HepG2 (cell line): ENCODE results near the gene LIG4. TPM values are rescaled to one million over a fixed set of nuclear protein-coding genes. Genes with fewer than 3 reads are reported as not detected.

ENCODE experiments used
- ATAC-seq: fragments of 200-7000 bp; cut with Tn5 transposase; 3 replicates; pipeline ENCODE4 v1.9.1; 2020; ENCODE audit warnings: mild to moderate bottlenecking, moderate library complexity
- BruUV-seq: library from RNA; stranded (reverse); fragments of 400-500 nt; replicated peaks from 2 replicates; lab custom pipeline; 2021; lab: Mats Ljungman, UMichigan
- CTCF ChIA-PET: fragments of 300-600 bp; formaldehyde crosslinking; extraction: SDS; loops from one replicate; lab custom pipeline; 2021; ENCODE audit warnings: low total read pairs, inconsistent platforms, low intra/inter-chr PET ratio; lab: Yijun Ruan, JAX
- POLR2A ChIA-PET: fragments of 350-600 bp; sonication (Branson Sonifier 250); formaldehyde crosslinking; loops from one replicate; lab custom pipeline; 2020; ENCODE audit warnings: antibody characterized with exemption, inconsistent platforms; lab: Yijun Ruan, JAX
- DNase-seq: peaks from one replicate; pipeline ENCODE4 v3.0.0-alpha.2; 2015; ENCODE audit warnings: low spot score
- FAIRE-seq: peaks from 3 replicates; lab custom pipeline; 2011; peaks lifted over from hg19 to GRCh38; lab: Jason Lieb, UNC
- H2AFZ ChIP-seq: one replicate; pipeline ENCODE4 v1.6.1; 2011; ENCODE audit warnings: low read length, inconsistent platforms
- H3K27ac ChIP-seq: fragments of 300-600 bp; 3 replicates; pipeline ENCODE4 v1.8.0; 2011; ENCODE audit warnings: mixed run types, mild to moderate bottlenecking, mixed read lengths, low read length, inconsistent platforms; ENCODE audit not compliant: insufficient read depth; ENCODE audit errors: extremely low read length
- H3K27me3 ChIP-seq, 2 experiments: fragments of 200-600 bp in 1 of 2; 2 replicates in 1 of 2; 3 replicates in 1 of 2; pipeline versions ENCODE4 v1.6.0 to v1.8.0; 2011; ENCODE audit warnings: low read length in 2 of 2, mild to moderate bottlenecking in 2 of 2, moderate library complexity in 2 of 2, inconsistent platforms in 1 of 2; ENCODE audit not compliant: insufficient read depth in 2 of 2, control insufficient read depth in 1 of 2
- H3K36me3 ChIP-seq, 2 experiments: fragments of 200-600 bp in 1 of 2; replicated peaks in 1 of 2; 2 replicates in 1 of 2; 3 replicates in 1 of 2; pipeline versions ENCODE4 v1.5.1 to v1.8.0; 2011; ENCODE audit warnings: low read length in 2 of 2, inconsistent platforms in 1 of 2; ENCODE audit not compliant: insufficient read depth in 2 of 2, control insufficient read depth in 1 of 2
- H3K4me1 ChIP-seq: 2 replicates; pipeline ENCODE4 v1.5.1; 2012; ENCODE audit warnings: low read length, inconsistent platforms; ENCODE audit not compliant: insufficient read depth
- H3K4me2 ChIP-seq: 2 replicates; pipeline ENCODE4 v1.6.0; 2011; ENCODE audit warnings: low read depth, low read length, inconsistent platforms
- H3K4me3 ChIP-seq, 3 experiments: fragments of 200-600 bp in 1 of 3; sonication (generic), shearing (Covaris generic) in 1 of 3; replicated peaks in 1 of 3; 2 replicates each; pipeline ENCODE4 v1.5.1; 2011 to 2016; ENCODE audit warnings: low read length in 3 of 3, inconsistent platforms in 2 of 3, low read depth in 2 of 3, mild to moderate bottlenecking in 2 of 3, control low read depth in 1 of 3, mixed read lengths in 1 of 3; ENCODE audit not compliant: insufficient read depth in 1 of 3
- H3K79me2 ChIP-seq: one replicate; pipeline ENCODE4 v1.6.1; 2011; ENCODE audit warnings: low read length, inconsistent platforms; ENCODE audit not compliant: insufficient read depth
- H3K9ac ChIP-seq: 2 replicates; pipeline ENCODE4 v1.6.0; 2011; ENCODE audit warnings: mild to moderate bottlenecking, low read depth, low read length, inconsistent platforms; ENCODE audit not compliant: insufficient read depth
- H3K9me3 ChIP-seq: 2 replicates; pipeline ENCODE4 v1.5.1; 2012; ENCODE audit warnings: mild to moderate bottlenecking, low read length
- H4K20me1 ChIP-seq: 2 replicates; pipeline ENCODE4 v1.6.0; 2011; ENCODE audit warnings: inconsistent platforms, mild to moderate bottlenecking, low read length, moderate library complexity; ENCODE audit not compliant: insufficient read depth
- HMGA1 ChIP-seq: sonication (generic); formaldehyde crosslinking; conservative IDR thresholded peaks from 2 replicates; pipeline ENCODE4 v1.4.0; 2020; ENCODE audit warnings: missing genetic modification reagents
- IKZF4 ChIP-seq: sonication (generic); formaldehyde crosslinking; IDR thresholded peaks from 2 replicates; pipeline ENCODE4 v1.5.1; 2020; ENCODE audit warnings: borderline replicate concordance, mild to moderate bottlenecking, low read depth, missing genetic modification reagents; ENCODE audit errors: not compliant biosample characterization
- JUND ChIP-seq: sonication (generic); formaldehyde crosslinking; IDR thresholded peaks from 2 replicates; pipeline ENCODE4 v1.8.0; 2022; ENCODE audit warnings: mild to moderate bottlenecking, missing genetic modification reagents
- REPIN1 ChIP-seq: sonication (generic); formaldehyde crosslinking; IDR thresholded peaks from 2 replicates; pipeline ENCODE4 v1.8.0; 2022; ENCODE audit warnings: missing genetic modification reagents, low read depth, mild to moderate bottlenecking, borderline replicate concordance
- SNAI1 ChIP-seq: sonication (generic); formaldehyde crosslinking; IDR thresholded peaks from 2 replicates; pipeline ENCODE4 v1.5.0; 2020; ENCODE audit warnings: mild to moderate bottlenecking, missing genetic modification reagents, borderline replicate concordance
- ZC3H4 ChIP-seq: sonication (generic); formaldehyde crosslinking; IDR thresholded peaks from 2 replicates; pipeline ENCODE4 v1.4.0; 2020; ENCODE audit warnings: missing genetic modification reagents, borderline replicate concordance
- WGBS: methylation state at CpG from one replicate; pipeline ENCODE4 v1.1.6; 2017; ENCODE audit warnings: low lambda C conversion rate; 5-methylcytosine and 5-hydroxymethylcytosine counted together
- in situ Hi-C: cut with HindIII; loops from 2 replicates; pipeline ENCODE4 v1.10.0; 2017; ENCODE audit warnings: low pct_unique_long_range_greater_than_20kb; ENCODE audit not compliant: extremely low pct_ligation_motif_present
- intact Hi-C: fragments of 100-400 bp; cut with micrococcal nuclease; formaldehyde crosslinking; loops from one replicate; pipeline ENCODE4 v1.10.0; 2022; ENCODE audit not compliant: unreplicated experiment
- polyA plus RNA-seq, 8 experiments: library from polyadenylated mRNA; depleted of rRNA in 3 of 8; stranded (reverse) in 7 of 8; unstranded in 1 of 8; fragments of >200 nt; fragmentation: Illumina TruSeq in 4 of 8; extraction: Trizol in 4 of 8; gene quantifications; 2 replicates each; pipeline versions ENCODE4 v1.2.1 to v1.2.3, GENCODE V29; 2011 to 2016; ENCODE audit warnings: low read depth in 4 of 8, missing spikeins in 1 of 8, mixed read lengths in 1 of 8; ENCODE audit not compliant: insufficient read depth in 1 of 8
- total RNA-seq, 5 experiments: library from RNA; depleted of rRNA; stranded (reverse); fragments of >200 nt; fragmentation: Illumina TruSeq; extraction: Trizol; gene quantifications; 2 replicates each; pipeline ENCODE4 v1.2.3, GENCODE V29; 2016; ENCODE audit warnings: low read depth in 1 of 5
- TF ChIP-seq, protein P1 (sequence below): IDR thresholded peaks from 2 replicates; pipeline ENCODE4 v1.6.1; 2016; ENCODE audit warnings: control low read depth
- TF ChIP-seq, protein P2 (sequence below): IDR thresholded peaks from 2 replicates; pipeline ENCODE4 v1.6.1; 2012; ENCODE audit warnings: inconsistent platforms

The LIG4 gene
- total and polyA plus RNA-seq, 2 of the 13 experiments (the other 11 are each of a cell fraction or from before 2014, with no cell fraction given), result 4.0 to 4.5 TPM

DNA sequence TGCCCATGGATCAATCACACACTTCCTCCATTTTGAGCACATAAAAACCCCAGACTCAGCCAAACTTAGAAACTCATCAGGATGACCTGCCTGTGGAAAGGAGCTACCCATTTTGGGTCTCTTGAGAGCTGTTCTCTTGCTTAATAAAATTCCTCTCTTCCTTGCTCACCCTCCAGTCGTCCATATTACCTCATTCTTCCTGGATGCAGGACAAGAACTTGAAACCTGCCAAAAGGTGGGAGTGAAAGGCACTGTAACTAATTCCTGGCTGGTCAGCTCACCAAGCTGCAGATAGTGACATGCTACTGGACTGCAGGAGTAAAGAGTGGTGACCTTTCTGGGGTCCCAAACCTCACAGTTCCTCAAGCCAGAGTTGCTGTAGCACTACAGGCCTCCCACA is 20.2 kb downstream of the LIG4 start:
- Histone ChIP-seq H3K27ac (no peak overlapping the region), H3K27me3 (no peaks in the 10 kb centered on the region; a peak in 1 of 5 replicates), H3K4me3 (no peak overlapping the region), H3K4me2 (no peak overlapping the region), H3K9me3 (no peaks in the 10 kb centered on the region), H3K9ac (no peak overlapping the region), H2AFZ (no peak overlapping the region), H3K4me1 (no peaks in the 10 kb centered on the region), H3K79me2 (no peaks in the 10 kb centered on the region), H4K20me1 (no peaks in the 10 kb centered on the region), H3K36me3 (no peaks in the 10 kb centered on the region)
- no TSS peak for BruUV-seq
- in situ Hi-C loops, result no loop called here
- ChIA-PET POLR2A (no interaction called here), CTCF (no interaction called here)
- no peak for TF ChIP-seq HMGA1 (CRISPR knock-in tag)
- TF ChIP-seq, protein P1, sequence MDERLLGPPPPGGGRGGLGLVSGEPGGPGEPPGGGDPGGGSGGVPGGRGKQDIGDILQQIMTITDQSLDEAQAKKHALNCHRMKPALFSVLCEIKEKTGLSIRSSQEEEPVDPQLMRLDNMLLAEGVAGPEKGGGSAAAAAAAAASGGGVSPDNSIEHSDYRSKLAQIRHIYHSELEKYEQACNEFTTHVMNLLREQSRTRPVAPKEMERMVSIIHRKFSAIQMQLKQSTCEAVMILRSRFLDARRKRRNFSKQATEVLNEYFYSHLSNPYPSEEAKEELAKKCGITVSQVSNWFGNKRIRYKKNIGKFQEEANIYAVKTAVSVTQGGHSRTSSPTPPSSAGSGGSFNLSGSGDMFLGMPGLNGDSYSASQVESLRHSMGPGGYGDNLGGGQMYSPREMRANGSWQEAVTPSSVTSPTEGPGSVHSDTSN (CRISPR knock-in tag), result no peak
- no peak for TF ChIP-seq SNAI1 (CRISPR knock-in tag)
- no peak for TF ChIP-seq REPIN1 (CRISPR knock-in tag)
- TF ChIP-seq, protein P2, sequence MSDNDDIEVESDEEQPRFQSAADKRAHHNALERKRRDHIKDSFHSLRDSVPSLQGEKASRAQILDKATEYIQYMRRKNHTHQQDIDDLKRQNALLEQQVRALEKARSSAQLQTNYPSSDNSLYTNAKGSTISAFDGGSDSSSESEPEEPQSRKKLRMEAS, result no peak
- no peak for TF ChIP-seq JUND (CRISPR knock-in tag)
- TF ChIP-seq ZC3H4 (CRISPR knock-in tag), result no peak
- TF ChIP-seq IKZF4, result no peak
- no peak for ATAC-seq
- intact Hi-C loops, result no loop called here
- no peak for DNase-seq
- 0% methylated on average over 1 of the region's 1 CpG for WGBS
- FAIRE-seq, result no peak
